ENCODE data around the gene ZNF169.
"Not testable (repeated sequence)": the region's sequence is repeated elsewhere in the genome, so short reads cannot be mapped to it uniquely, and the experiment has no call there.

ZNF169 gene

GRCh38 chr9:94259077-94259862, at the start of gene ZNF169:
TSS of gene ZNF169 (plus strand) at chr9:94259298. CDS start at chr9:94278813, 19,515 bp downstream.
- peak; percentile 78 for DNase-seq (ENCODE audit: low read depth)

DNA sequence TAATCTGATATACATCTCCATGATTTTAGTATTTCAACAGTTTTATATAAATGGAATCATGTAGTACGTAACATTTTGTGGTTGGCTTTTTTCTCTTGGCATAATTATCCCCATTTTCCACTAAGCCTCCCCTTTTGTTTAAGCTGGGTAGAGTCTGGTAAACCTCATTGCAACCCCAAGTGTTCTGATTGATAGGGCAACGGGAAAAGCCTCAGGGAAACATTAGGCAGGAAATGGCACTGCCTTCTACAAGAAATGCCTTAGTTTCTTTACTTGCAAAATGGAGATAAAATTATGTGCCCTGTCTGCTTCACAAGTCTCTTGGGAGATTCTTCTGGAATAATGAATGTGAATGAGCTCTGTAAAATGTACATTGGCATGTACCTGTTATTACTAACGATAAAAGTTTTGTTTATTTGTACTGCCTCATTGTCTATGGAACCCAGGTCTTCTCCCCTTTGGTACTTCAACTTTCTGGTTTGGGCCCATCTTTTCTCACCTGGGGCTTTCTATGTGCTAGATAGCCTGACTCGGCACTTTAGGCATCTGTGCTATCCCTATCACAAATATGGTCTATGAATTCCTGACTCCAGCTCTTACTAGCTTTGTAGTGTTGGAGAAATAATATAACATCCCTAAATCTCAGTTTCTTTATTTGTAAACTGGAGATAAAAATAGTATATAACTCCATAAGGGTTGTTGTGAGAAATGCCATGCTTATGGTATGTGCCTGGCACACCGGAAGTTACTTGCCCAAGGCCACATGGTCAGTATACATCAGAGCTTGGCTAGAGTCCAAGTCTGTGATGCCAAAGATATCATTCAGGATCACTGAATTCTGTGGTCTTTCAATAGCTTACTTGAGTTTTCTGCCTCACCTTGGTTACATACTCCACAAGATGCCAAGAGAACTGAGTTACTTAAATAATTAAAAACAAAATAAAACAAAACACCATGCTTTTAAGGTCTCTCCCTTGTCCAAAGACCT, 48.2 kb upstream of the ZNF169 start:
- DNase-seq (ENCODE audit: low read depth): no peak

GRCh38 chr9:94212091-94212490, 47.0 kb upstream of the ZNF169 start:
- DNase-seq (ENCODE audit: low read depth): no peak

DNA sequence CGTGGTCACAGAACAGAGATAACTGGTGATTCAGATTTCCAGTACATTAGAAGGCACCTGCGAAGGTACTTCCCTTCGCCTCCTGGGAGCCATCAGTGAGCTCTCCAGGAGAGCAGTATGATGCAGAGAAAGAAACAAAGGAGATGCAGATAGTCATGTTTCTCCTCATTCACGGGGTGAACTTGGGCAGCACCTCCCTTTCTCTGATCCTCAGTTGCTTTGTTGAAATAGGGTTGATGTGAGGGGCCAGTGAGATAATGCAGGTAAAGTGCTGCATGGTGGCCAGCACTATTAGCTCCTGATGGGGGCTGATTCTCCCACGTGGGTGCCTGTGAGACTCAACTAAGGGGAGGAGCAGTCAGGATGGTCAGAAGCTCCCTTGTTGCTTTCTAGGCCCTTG, 46.6 kb upstream of the ZNF169 start:
- no peak for DNase-seq (ENCODE audit: low read depth)

DNA sequence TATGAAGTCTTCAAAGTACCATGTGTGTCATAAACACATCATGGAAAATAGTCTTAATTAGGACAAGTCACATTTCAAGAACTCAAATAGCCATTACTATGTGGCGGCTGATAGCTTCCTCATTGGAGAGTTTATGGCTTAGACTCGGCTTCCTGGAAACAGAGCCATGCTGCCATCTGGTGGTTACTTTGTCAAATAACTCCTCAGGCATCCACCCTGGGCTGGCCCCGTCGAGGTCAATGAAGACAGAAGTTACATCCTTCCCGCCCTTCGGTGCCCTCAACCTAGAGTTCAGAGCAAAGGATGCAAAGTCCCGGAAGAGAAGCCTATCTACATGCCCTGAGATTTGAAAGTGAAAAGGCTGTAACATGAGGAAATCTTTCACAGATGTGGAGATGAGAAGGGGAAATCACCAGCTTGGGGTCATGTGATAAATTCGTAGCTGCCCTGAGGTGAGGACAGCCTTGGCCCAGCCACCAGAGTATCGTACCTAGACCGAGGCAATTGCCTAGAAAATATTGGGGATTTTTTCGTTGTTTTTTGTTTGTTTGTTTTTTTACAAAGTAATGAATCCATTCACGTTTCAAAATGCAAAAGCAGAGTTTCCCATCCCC, 45.5 kb upstream of the ZNF169 start:
- peak; percentile 48 for DNase-seq (ENCODE audit: low read depth)

- no peak for DNase-seq (ENCODE audit: low read depth)
Measured at GRCh38 chr9:94222870-94223269, 36.2 kb upstream of the ZNF169 start.

- not testable (repeated sequence) for DNase-seq (ENCODE audit: low read depth)
Measured at GRCh38 chr9:94225413-94225812, 33.7 kb upstream of the ZNF169 start.

DNA sequence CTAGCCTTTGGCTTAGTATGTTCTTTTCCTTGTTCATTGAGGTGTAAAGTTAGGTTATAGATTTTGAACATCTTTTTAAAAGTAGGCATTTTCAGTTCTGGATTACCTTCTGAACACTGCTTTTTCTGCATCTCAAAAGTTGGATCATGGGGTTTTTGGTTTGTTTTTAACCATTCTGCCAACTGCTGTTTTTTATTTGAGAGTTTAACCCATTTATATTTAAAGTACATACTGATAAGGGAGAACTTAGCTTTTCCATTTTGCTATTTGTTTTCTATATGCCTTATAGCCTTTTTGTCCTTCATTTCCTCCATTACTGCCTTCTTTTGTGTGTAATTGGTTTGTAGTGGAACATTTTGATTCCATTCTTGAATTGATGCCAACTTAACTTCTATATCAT, 30.5 kb upstream of the ZNF169 start:
- no peak for DNase-seq (ENCODE audit: low read depth)

GRCh38 chr9:94232428-94232827, 26.7 kb upstream of the ZNF169 start:
- no peak for DNase-seq (ENCODE audit: low read depth)

GRCh38 chr9:94241098-94241497, 18.0 kb upstream of the ZNF169 start:
- not testable (repeated sequence) for DNase-seq (ENCODE audit: low read depth)

DNA sequence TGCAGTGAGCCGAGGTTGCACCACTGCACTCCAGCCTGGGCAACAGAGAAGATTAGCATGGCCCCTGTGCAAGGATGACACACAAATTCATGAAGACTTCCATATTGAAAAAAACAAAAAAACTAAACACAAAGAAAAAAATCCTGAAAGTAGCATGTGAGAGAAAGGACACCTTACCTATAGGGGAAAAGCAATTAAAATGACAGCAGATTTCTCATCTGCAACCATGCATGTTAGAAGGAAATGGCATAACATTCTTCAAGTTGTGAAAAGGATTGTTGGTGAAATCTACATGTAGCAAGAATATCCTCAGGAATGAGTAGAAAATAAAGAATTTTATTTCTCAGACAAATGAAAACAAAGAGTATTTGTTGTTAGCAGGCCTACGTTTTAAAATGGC, 13.4 kb upstream of the ZNF169 start:
- DNase-seq (ENCODE audit: low read depth): no peak

GRCh38 chr9:94250456-94250855, 8.6 kb upstream of the ZNF169 start:
- no peak for DNase-seq (ENCODE audit: low read depth)

GRCh38 chr9:94256007-94256406, 3.1 kb upstream of the ZNF169 start:
- DNase-seq (ENCODE audit: low read depth): no peak

GRCh38 chr9:94265626-94266402, 6.7 kb downstream of the ZNF169 start:
- DNase-seq (ENCODE audit: low read depth): not testable (repeated sequence)

- DNase-seq (ENCODE audit: low read depth): no peak
Measured at GRCh38 chr9:94269264-94269663, 10.2 kb downstream of the ZNF169 start.

- no peak for DNase-seq (ENCODE audit: low read depth)
Measured at GRCh38 chr9:94270009-94270408, 10.9 kb downstream of the ZNF169 start.

DNA sequence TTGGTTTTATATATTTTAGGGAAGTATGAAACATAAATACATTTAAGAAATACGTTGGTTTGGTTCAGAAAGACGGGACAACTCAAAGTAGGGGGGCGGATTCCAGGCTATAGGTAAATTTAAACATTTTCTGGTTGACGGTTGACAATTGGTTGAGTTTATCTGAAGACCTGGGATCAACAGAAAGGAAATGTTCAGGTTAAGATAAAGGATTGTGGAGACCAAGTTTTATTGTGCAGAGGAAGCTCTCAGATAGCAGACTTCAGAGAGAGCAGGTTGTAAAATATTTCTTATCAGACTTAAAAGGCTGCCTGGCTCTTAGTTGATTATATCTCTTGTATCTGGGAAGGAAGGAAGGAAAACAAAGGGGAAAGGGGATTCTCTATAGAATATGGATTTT, 17.9 kb downstream of the ZNF169 start:
- not testable (repeated sequence) for DNase-seq (ENCODE audit: low read depth)

GRCh38 chr9:94277885-94278536, 18.9 kb downstream of the ZNF169 start:
- DNase-seq (ENCODE audit: low read depth): no peak

- no peak for DNase-seq (ENCODE audit: low read depth)
Measured at GRCh38 chr9:94280409-94280989, 21.4 kb downstream of the ZNF169 start.

DNA sequence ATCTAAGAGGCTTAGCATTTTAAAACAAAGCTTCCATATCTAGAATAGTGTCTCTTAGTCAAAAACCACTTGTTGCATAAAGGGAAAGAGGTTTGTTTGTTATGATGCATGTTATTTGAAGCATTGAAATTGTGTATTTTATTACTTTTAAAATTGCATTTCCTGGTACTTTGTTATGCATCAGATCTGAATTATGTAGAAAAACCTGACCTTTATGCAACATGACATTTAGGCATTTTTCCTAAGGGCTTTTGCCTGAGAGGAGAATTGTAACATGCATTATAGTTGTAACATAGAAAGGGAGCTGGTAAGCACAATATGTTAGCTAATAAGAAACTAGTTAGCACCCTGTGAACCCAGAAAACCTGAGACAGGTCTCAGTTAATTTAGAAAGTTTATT, 22.0 kb downstream of the ZNF169 start:
- no peak for DNase-seq (ENCODE audit: low read depth)

DNA sequence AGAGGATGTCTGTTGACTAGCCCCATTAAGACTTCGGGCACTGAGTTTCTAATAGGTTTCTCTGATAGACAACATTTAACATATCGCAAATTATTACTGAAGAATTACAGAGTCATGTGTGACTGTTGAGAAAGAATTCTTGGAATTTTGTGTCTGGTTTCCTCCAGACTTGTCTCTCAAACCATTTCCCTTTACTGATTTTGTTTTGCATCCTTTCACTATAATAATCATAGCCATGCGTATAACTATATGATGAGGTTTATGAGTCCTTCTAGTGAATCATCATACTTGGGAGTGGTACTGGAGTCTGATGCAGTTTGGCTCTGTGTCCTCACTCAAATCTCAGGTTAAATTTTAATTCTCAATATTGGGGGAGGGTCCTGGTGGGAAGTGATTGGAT, 27.0 kb downstream of the ZNF169 start:
- no peak for DNase-seq (ENCODE audit: low read depth)
